NCI-H1436 treated with DMSO at 0.1 percent for 48 hours (cell line): ENCODE measurements around the gene TRRAP.

ENCODE experiments used
- DNase-seq: peaks from one replicate; lab custom pipeline; 2025; lab: John Stamatoyannopoulos, UW

TRRAP gene

GRCh38 chr7:99061001-99061776 lies 182.9 kb downstream of the TRRAP start:
- no peak for DNase-seq
